ENCODE data around the gene PREX1. TPM values are rescaled to one million over a fixed set of nuclear protein-coding genes. Genes with fewer than 3 reads are reported as not detected.

Gene PREX1
- total and polyA plus RNA-seq, 2 donors (not counting 3 experiments of a cell fraction or from before 2014, with no cell fraction given): 51.3 to 72.9 TPM

DNA sequence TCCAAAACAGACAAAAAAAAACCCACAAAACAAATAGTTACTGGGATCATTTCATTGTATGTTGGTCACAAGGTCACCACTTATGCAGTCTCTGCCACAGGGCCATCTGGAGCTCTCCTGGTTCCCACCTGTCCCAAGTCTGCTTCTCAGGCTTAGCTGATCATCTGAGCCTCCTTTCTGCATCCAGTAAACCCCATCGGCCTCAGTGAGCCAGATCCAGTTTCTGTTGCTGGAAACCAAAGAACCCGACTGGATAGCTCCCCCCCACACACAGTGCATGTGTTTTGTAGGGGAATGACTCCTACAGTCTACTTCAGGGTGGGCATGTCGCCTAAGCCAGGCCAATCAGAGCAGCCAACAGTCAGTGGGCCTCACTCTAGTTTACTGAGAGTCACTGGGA lies 233.3 kb downstream of the PREX1 start:
- Histone ChIP-seq H3K9me3 (replicated peaks; ENCODE audit: control insufficient read depth, insufficient read depth, low read length) (no peaks in the 10 kb centered on the region), H3K27ac (ENCODE audit: insufficient read depth, low read depth, low read length) (no peak overlapping the region), H3K4me3 (replicated peaks in 1 of 3; ENCODE audit: insufficient read depth in 1 of 3, low read depth in 1 of 3, low read length in 3 of 3) (no peak overlapping the region), H3K79me2 (ENCODE audit: control insufficient read depth, insufficient read depth, low read length) (no peaks in the 10 kb centered on the region), H3K4me2 (ENCODE audit: insufficient read depth, low read length) (no peak overlapping the region), H4K20me1 (replicated peaks; ENCODE audit: control insufficient read depth, extremely low read depth, insufficient read depth, low read length) (no peaks in the 10 kb centered on the region), H3K9ac (replicated peaks; ENCODE audit: extremely low read depth, insufficient read depth, low read length) (no peak overlapping the region), H3K27me3 (ENCODE audit: control insufficient read depth in 2 of 2, insufficient read depth in 2 of 2, low read length in 2 of 2) (no peaks in the 10 kb centered on the region), H2AFZ (ENCODE audit: low read depth, low read length) (no peak overlapping the region), H3K4me1 (ENCODE audit: control insufficient read depth, extremely low read depth, insufficient read depth, low read length) (no peaks in the 10 kb centered on the region), H3K9me1 (replicated peaks; ENCODE audit: control insufficient read depth, extremely low read depth, insufficient read depth, low read length) (no peaks in the 10 kb centered on the region), H3K36me3 (ENCODE audit: control insufficient read depth in 2 of 2, extremely low read depth in 1 of 2, insufficient read depth in 2 of 2, low read length in 2 of 2) (no peaks in the 10 kb centered on the region)
- CTCF ChIA-PET: interaction anchor here (2.6 kb wide), 1 partner anchor 26 kb away, joined by 9 read pairs; no protein-coding TSS in a partner anchor
- DNase-seq (ENCODE audit: low read depth, low spot score): no peak
- TF ChIP-seq, protein P1, sequence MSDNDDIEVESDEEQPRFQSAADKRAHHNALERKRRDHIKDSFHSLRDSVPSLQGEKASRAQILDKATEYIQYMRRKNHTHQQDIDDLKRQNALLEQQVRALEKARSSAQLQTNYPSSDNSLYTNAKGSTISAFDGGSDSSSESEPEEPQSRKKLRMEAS (IDR thresholded peaks at IDR 0.05; ENCODE audit: insufficient read depth, insufficient read length): no peak
- TF ChIP-seq POLR2AphosphoS5 (IDR thresholded peaks at IDR 0.05; ENCODE audit: insufficient read depth, low read depth, low read length): no peak
- no TSS peak for BruUV-seq (replicated peaks)
- dilution Hi-C loops (cut with MboI; ENCODE audit: extremely low pct_ligation_motif_present, low sequenced_read_pairs) (no loop called here), intact Hi-C loops (cut with micrococcal nuclease) (no loop called here)
- no peak for FAIRE-seq
- POLR2A ChIA-PET: no interaction called here

DNA sequence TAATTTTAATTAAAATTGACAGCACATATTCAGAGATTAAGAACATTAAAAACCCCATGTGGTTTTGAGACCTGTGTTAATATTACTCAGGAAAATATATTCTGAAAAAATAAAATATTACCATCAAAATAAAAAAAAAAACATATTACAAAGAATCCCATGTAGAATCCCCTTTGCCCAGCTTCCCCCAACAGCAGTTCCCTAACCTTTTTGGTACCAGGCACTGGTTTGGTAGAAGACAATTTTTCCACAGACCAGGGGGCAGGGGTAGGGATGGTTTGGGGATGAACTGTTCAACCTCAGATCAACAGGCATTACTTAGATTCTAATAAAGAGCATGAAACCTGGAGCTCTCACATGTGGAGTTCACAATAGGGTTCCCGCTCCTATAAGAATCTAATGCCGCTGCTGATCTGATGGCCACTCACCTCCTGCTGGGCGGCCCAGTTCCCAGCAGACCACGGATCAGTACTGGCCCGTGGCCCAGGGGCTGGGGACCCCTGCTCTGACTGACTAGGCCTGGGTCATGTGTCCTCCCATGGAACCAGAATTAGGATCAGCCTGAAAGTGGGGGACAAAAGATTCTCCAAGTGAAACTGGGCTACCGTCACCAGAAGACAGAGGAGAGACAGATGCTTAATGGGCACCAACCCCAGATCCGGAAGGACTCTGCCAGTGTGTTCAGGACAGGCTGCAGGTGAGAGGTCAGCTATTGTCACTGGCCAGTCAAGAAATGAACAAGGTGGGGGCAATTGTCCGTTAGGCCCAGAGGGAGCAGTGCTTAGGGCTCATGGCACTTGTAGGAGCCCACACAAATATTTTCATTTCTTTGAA lies 235.5 kb downstream of the PREX1 start:
- no peaks in the 10 kb centered on the region for H3K9me3 ChIP-seq (replicated peaks; ENCODE audit: control insufficient read depth, insufficient read depth, low read length)
- H3K27me3 ChIP-seq (ENCODE audit: control insufficient read depth in 2 of 2, insufficient read depth in 2 of 2, low read length in 2 of 2): no peaks in the 10 kb centered on the region
- H3K4me1 ChIP-seq (ENCODE audit: control insufficient read depth, extremely low read depth, insufficient read depth, low read length): no peaks in the 10 kb centered on the region
- dilution Hi-C loops (cut with MboI; ENCODE audit: extremely low pct_ligation_motif_present, low sequenced_read_pairs): no loop called here
- FAIRE-seq (no peak), DNase-seq (ENCODE audit: low read depth, low spot score) (no peak)
- H3K27ac ChIP-seq (ENCODE audit: insufficient read depth, low read depth, low read length): no peak overlapping the region
- POLR2A ChIA-PET: no interaction called here
- H3K4me2 ChIP-seq (ENCODE audit: insufficient read depth, low read length): no peak overlapping the region
- intact Hi-C loops (cut with micrococcal nuclease): no loop called here
- no peaks in the 10 kb centered on the region for H3K9me1 ChIP-seq (replicated peaks; ENCODE audit: control insufficient read depth, extremely low read depth, insufficient read depth, low read length)
- H3K36me3 ChIP-seq (ENCODE audit: control insufficient read depth in 2 of 2, extremely low read depth in 1 of 2, insufficient read depth in 2 of 2, low read length in 2 of 2): no peaks in the 10 kb centered on the region
- no peak for TF ChIP-seq FOS (IDR thresholded peaks at IDR 0.05; ENCODE audit: borderline replicate concordance, insufficient read depth, low read length)
- TF ChIP-seq EZH2 (IDR thresholded peaks at IDR 0.05; ENCODE audit: borderline replicate concordance, low read depth, low read length, severe bottlenecking): no peak
- TF ChIP-seq JUN (IDR thresholded peaks at IDR 0.05; ENCODE audit: borderline replicate concordance, insufficient read depth, insufficient read length, low read depth): no peak
- TF ChIP-seq, protein P2, sequence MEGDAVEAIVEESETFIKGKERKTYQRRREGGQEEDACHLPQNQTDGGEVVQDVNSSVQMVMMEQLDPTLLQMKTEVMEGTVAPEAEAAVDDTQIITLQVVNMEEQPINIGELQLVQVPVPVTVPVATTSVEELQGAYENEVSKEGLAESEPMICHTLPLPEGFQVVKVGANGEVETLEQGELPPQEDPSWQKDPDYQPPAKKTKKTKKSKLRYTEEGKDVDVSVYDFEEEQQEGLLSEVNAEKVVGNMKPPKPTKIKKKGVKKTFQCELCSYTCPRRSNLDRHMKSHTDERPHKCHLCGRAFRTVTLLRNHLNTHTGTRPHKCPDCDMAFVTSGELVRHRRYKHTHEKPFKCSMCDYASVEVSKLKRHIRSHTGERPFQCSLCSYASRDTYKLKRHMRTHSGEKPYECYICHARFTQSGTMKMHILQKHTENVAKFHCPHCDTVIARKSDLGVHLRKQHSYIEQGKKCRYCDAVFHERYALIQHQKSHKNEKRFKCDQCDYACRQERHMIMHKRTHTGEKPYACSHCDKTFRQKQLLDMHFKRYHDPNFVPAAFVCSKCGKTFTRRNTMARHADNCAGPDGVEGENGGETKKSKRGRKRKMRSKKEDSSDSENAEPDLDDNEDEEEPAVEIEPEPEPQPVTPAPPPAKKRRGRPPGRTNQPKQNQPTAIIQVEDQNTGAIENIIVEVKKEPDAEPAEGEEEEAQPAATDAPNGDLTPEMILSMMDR (IDR thresholded peaks at IDR 0.05; ENCODE audit: extremely low read depth in 1 of 2, insufficient read depth in 1 of 2, low read depth in 1 of 2, low read length in 2 of 2): no peak
- TF ChIP-seq, protein P1 (IDR thresholded peaks at IDR 0.05; ENCODE audit: insufficient read depth, insufficient read length): no peak
- TF ChIP-seq GATA2 (IDR thresholded peaks at IDR 0.05; ENCODE audit: insufficient read depth, insufficient read length, low read depth, low read length): no peak
- no peak for TF ChIP-seq POLR2AphosphoS5 (IDR thresholded peaks at IDR 0.05; ENCODE audit: insufficient read depth, low read depth, low read length)
- TF ChIP-seq MYC (IDR thresholded peaks at IDR 0.05; ENCODE audit: low read depth, low read length): no peak
- no peak for TF ChIP-seq POLR2A (IDR thresholded peaks at IDR 0.05; ENCODE audit: low read depth, low read length)
- no TSS peak for BruUV-seq (replicated peaks)
- no peak overlapping the region for H3K9ac ChIP-seq (replicated peaks; ENCODE audit: extremely low read depth, insufficient read depth, low read length)
- CTCF ChIA-PET: no interaction called here
- no peaks in the 10 kb centered on the region for H4K20me1 ChIP-seq (replicated peaks; ENCODE audit: control insufficient read depth, extremely low read depth, insufficient read depth, low read length)
- no peaks in the 10 kb centered on the region for H3K79me2 ChIP-seq (ENCODE audit: control insufficient read depth, insufficient read depth, low read length)
- H2AFZ ChIP-seq (ENCODE audit: low read depth, low read length): no peak overlapping the region
- no peak overlapping the region for H3K4me3 ChIP-seq (replicated peaks in 1 of 3; ENCODE audit: insufficient read depth in 1 of 3, low read depth in 1 of 3, low read length in 3 of 3)
